Left kidney (tissue), 8 donors: ENCODE measurements around the gene TNNT3. TPM values are rescaled to one million over a fixed set of nuclear protein-coding genes. Genes with fewer than 3 reads are reported as not detected.
"Not testable (repeated sequence)": the region's sequence is repeated elsewhere in the genome, so short reads cannot be mapped to it uniquely, and the experiment has no call there.

Experiments used
- DNase-seq: peaks from one replicate; pipeline ENCODE4 v3.0.0-alpha.2; 2013
- long read RNA-seq, 8 donors: transcript quantifications; one replicate each; lab custom pipeline, GENCODE V29; 2026
- polyA plus RNA-seq: library from polyadenylated mRNA; unstranded; fragments of 120-200 nt; gene quantifications from one replicate; pipeline ENCODE4 v1.2.1, GENCODE V29; 2013; ENCODE audit not compliant: insufficient read length

TNNT3 gene
- polyA plus RNA-seq, result 8.2 TPM
- long read RNA-seq, donor 1, result 0 reads
- long read RNA-seq, donor 2, result 0 reads
- long read RNA-seq, donor 3, result 0 reads
- long read RNA-seq, donor 4, result 0 reads
- long read RNA-seq, donor 5, result 0 reads
- long read RNA-seq, donor 6, result 0 reads
- long read RNA-seq, donor 7, result 0 reads
- long read RNA-seq, donor 8, result 0 reads

- DNase-seq, result no peak
Observed at GRCh38 chr11:1919391-1920127, at the start of gene TNNT3. Gene TNNT3 (plus strand): TSS chr11:1919703. CDS start chr11:1922875, 3,172 bp downstream.

- DNase-seq, result no peak
Observed at GRCh38 chr11:1870326-1870696, 49.2 kb upstream of the TNNT3 start.

GRCh38 chr11:1870721-1871466 is 48.6 kb upstream of the TNNT3 start:
- DNase-seq, result no peak

- DNase-seq, result no peak
Observed at GRCh38 chr11:1871531-1871930, 48.0 kb upstream of the TNNT3 start.

- DNase-seq, result no peak
Observed at GRCh38 chr11:1872267-1872985, 47.1 kb upstream of the TNNT3 start.

- DNase-seq, result peak; percentile 88
Observed at GRCh38 chr11:1873048-1873812, 46.3 kb upstream of the TNNT3 start.

GRCh38 chr11:1873813-1874150 is 45.7 kb upstream of the TNNT3 start:
- DNase-seq, result not testable (repeated sequence)

- not testable (repeated sequence) for DNase-seq
Observed at GRCh38 chr11:1874441-1875092, 44.9 kb upstream of the TNNT3 start.

GRCh38 chr11:1875093-1875850 is 44.2 kb upstream of the TNNT3 start:
- DNase-seq, result no peak

- DNase-seq, result not testable (repeated sequence)
Observed at GRCh38 chr11:1875851-1876301, 43.6 kb upstream of the TNNT3 start.

- DNase-seq, result no peak
Observed at GRCh38 chr11:1876361-1877063, 43.0 kb upstream of the TNNT3 start.

GRCh38 chr11:1877211-1878136 is 42.0 kb upstream of the TNNT3 start:
- no peak for DNase-seq

GRCh38 chr11:1878137-1879031 is 41.1 kb upstream of the TNNT3 start:
- DNase-seq, result no peak

GRCh38 chr11:1879342-1879940 is 40.1 kb upstream of the TNNT3 start:
- DNase-seq, result no peak

GRCh38 chr11:1879941-1880720 is 39.4 kb upstream of the TNNT3 start:
- no peak for DNase-seq

- no peak for DNase-seq
Observed at GRCh38 chr11:1880746-1881441, 38.6 kb upstream of the TNNT3 start.
